Astrocyte (in vitro differentiated cells and primary cell): Measurements from ENCODE around the gene BMP10. TPM values are rescaled to one million over a fixed set of nuclear protein-coding genes. Genes with fewer than 3 reads are reported as not detected.

Experiments
- DNase-seq: peaks from one replicate; pipeline ENCODE4 v3.0.0-alpha.2; 2010; ENCODE audit warnings: low read depth
- FAIRE-seq: peaks from 2 replicates; lab custom pipeline; 2011; peaks lifted over from hg19 to GRCh38; lab: Jason Lieb, UNC
- H2AFZ ChIP-seq: 2 replicates; pipeline ENCODE4 v1.6.0; 2012; ENCODE audit warnings: low read depth, low read length, inconsistent platforms
- H3K27ac ChIP-seq: 2 replicates; pipeline ENCODE4 v1.5.1; 2011; ENCODE audit warnings: low read depth, low read length, inconsistent platforms
- H3K27me3 ChIP-seq: 2 replicates; pipeline ENCODE4 v1.6.0; 2011; ENCODE audit warnings: low read length, inconsistent platforms; ENCODE audit not compliant: insufficient read depth
- H3K36me3 ChIP-seq: 2 replicates; pipeline ENCODE4 v1.5.1; 2011; ENCODE audit warnings: low read length, inconsistent platforms; ENCODE audit not compliant: insufficient read depth
- H3K4me1 ChIP-seq: 2 replicates; pipeline ENCODE4 v1.5.1; 2011; ENCODE audit warnings: low read length, inconsistent platforms; ENCODE audit not compliant: insufficient read depth
- H3K4me2 ChIP-seq: 2 replicates; pipeline ENCODE4 v1.6.0; 2012; ENCODE audit warnings: low read length, inconsistent platforms
- H3K4me3 ChIP-seq: 2 replicates; pipeline ENCODE4 v1.5.1; 2011; ENCODE audit warnings: low read depth, mild to moderate bottlenecking, low read length, inconsistent platforms; ENCODE audit not compliant: insufficient read depth
- H3K79me2 ChIP-seq: 2 replicates; pipeline ENCODE4 v1.6.0; 2012; ENCODE audit warnings: mild to moderate bottlenecking, low read length, inconsistent platforms; ENCODE audit not compliant: insufficient read depth
- H3K9ac ChIP-seq: 2 replicates; pipeline ENCODE4 v1.6.0; 2012; ENCODE audit warnings: mild to moderate bottlenecking, low read length, inconsistent platforms
- H3K9me3 ChIP-seq: 2 replicates; pipeline ENCODE4 v1.5.1; 2012; ENCODE audit warnings: low read depth, mild to moderate bottlenecking, low read length, inconsistent platforms; ENCODE audit not compliant: insufficient read depth
- H4K20me1 ChIP-seq: 2 replicates; pipeline ENCODE4 v1.6.0; 2012; ENCODE audit warnings: low read length, inconsistent platforms; ENCODE audit not compliant: insufficient read depth
- H3K27ac Mint-ChIP-seq: one replicate; pipeline ENCODE4 v1.8.0; 2021; ENCODE audit warnings: mild to moderate bottlenecking, mixed read lengths; ENCODE audit not compliant: unreplicated experiment
- H3K27me3 Mint-ChIP-seq: one replicate; pipeline ENCODE4 v1.8.0; 2021; ENCODE audit warnings: low read depth, mixed read lengths; ENCODE audit not compliant: unreplicated experiment
- H3K36me3 Mint-ChIP-seq: one replicate; pipeline ENCODE4 v1.8.0; 2021; ENCODE audit warnings: low read depth, mixed read lengths; ENCODE audit not compliant: unreplicated experiment
- H3K4me1 Mint-ChIP-seq: one replicate; pipeline ENCODE4 v1.8.0; 2021; ENCODE audit warnings: low read depth, mixed read lengths; ENCODE audit not compliant: unreplicated experiment
- H3K4me3 Mint-ChIP-seq: one replicate; pipeline ENCODE4 v1.8.0; 2021; ENCODE audit warnings: mild to moderate bottlenecking, moderate library complexity, mixed read lengths; ENCODE audit not compliant: unreplicated experiment
- H3K9me3 Mint-ChIP-seq: one replicate; pipeline ENCODE4 v1.8.0; 2021; ENCODE audit warnings: mild to moderate bottlenecking, mixed read lengths; ENCODE audit not compliant: unreplicated experiment
- EZH2 ChIP-seq: IDR thresholded peaks from 2 replicates; pipeline ENCODE4 v1.6.1; 2012; ENCODE audit warnings: mild to moderate bottlenecking, low read length, inconsistent platforms; ENCODE audit not compliant: insufficient read depth
- total RNA-seq: library from RNA; stranded (reverse); gene quantifications from 2 replicates; pipeline ENCODE4 v1.2.1, GENCODE V29; 2021
- TF ChIP-seq, protein P1 (sequence below): IDR thresholded peaks from 2 replicates; pipeline ENCODE4 v1.5.1; 2011; ENCODE audit warnings: low read depth, mild to moderate bottlenecking, inconsistent platforms, low read length, moderate library complexity; ENCODE audit not compliant: insufficient read depth

BMP10 gene
- total RNA-seq, 1 donor from 2014 or later: not detected

DNA sequence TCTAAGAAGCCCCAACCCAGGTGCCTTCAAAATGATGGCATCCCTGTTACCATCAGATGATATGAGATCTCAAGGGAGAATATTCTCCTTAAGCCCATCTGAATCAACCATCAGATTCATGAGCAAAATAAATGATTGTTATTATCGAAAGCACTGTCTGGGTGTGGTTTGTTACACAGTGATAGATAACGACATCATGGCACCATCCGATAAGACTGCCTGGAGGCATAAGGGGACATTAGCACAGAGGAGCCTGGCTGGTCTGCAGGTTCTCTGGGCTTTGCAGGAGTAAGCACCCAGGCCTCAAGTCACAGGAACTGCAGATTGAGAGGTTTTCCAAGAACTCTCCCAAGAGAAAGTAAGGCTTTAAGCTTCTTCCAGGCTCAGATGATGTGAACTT, 15.6 kb downstream of the BMP10 start:
- Mint-ChIP-seq H3K4me3 (no peak overlapping the region), H3K36me3 (no peaks in the 10 kb centered on the region), H3K4me1 (peaks cover 5% of the 10 kb centered on the region), H3K9me3 (no peaks in the 10 kb centered on the region), H3K27ac (no peak overlapping the region), H3K27me3 (peaks cover 16% of the 10 kb centered on the region)
- Histone ChIP-seq H3K4me1 (no peaks in the 10 kb centered on the region), H3K4me2 (no peak overlapping the region), H3K36me3 (no peaks in the 10 kb centered on the region), H3K9me3 (no peaks in the 10 kb centered on the region), H3K4me3 (no peak overlapping the region), H4K20me1 (no peaks in the 10 kb centered on the region), H3K27me3 (peaks cover 25% of the 10 kb centered on the region), H3K9ac (no peak overlapping the region), H3K27ac (no peak overlapping the region), H3K79me2 (no peaks in the 10 kb centered on the region), H2AFZ (no peak overlapping the region)
- FAIRE-seq (no peak), DNase-seq (no peak)
- TF ChIP-seq EZH2: no peak
- TF ChIP-seq, protein P1, sequence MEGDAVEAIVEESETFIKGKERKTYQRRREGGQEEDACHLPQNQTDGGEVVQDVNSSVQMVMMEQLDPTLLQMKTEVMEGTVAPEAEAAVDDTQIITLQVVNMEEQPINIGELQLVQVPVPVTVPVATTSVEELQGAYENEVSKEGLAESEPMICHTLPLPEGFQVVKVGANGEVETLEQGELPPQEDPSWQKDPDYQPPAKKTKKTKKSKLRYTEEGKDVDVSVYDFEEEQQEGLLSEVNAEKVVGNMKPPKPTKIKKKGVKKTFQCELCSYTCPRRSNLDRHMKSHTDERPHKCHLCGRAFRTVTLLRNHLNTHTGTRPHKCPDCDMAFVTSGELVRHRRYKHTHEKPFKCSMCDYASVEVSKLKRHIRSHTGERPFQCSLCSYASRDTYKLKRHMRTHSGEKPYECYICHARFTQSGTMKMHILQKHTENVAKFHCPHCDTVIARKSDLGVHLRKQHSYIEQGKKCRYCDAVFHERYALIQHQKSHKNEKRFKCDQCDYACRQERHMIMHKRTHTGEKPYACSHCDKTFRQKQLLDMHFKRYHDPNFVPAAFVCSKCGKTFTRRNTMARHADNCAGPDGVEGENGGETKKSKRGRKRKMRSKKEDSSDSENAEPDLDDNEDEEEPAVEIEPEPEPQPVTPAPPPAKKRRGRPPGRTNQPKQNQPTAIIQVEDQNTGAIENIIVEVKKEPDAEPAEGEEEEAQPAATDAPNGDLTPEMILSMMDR: no peak

DNA sequence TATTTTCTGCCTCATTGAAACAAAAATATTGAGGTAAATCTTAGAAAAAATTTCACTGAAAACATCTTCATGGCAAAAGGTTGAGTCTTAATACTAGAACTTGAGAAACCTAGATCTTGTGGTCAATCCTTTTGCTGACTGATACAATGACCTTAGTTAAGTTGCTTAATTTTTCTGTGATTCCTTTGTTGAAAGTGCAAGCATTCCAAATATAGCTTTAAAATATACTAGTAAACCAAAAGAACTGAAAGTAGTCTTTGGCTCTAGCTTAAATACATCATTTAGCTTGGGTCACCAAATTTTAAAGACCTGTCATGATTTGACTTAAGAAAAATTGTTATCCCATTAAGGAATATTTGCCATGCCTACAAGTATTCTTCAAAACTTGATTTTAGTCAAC, 16.7 kb downstream of the BMP10 start:
- Histone ChIP-seq H3K27me3 (peaks cover 19% of the 10 kb centered on the region), H3K27ac (no peak overlapping the region), H2AFZ (no peak overlapping the region), H3K9me3 (no peaks in the 10 kb centered on the region), H4K20me1 (no peaks in the 10 kb centered on the region), H3K4me2 (no peak overlapping the region), H3K4me1 (no peaks in the 10 kb centered on the region), H3K79me2 (no peaks in the 10 kb centered on the region), H3K36me3 (no peaks in the 10 kb centered on the region), H3K9ac (no peak overlapping the region), H3K4me3 (no peak overlapping the region)
- H3K4me1 Mint-ChIP-seq: peaks cover 11% of the 10 kb centered on the region
- DNase-seq (no peak), FAIRE-seq (no peak)
- H3K27me3 Mint-ChIP-seq: peaks cover 11% of the 10 kb centered on the region
- no peaks in the 10 kb centered on the region for H3K9me3 Mint-ChIP-seq
- TF ChIP-seq, protein P1: no peak
- no peak for TF ChIP-seq EZH2
- no peak overlapping the region for H3K27ac Mint-ChIP-seq
- no peak overlapping the region for H3K4me3 Mint-ChIP-seq
- no peaks in the 10 kb centered on the region for H3K36me3 Mint-ChIP-seq

DNA sequence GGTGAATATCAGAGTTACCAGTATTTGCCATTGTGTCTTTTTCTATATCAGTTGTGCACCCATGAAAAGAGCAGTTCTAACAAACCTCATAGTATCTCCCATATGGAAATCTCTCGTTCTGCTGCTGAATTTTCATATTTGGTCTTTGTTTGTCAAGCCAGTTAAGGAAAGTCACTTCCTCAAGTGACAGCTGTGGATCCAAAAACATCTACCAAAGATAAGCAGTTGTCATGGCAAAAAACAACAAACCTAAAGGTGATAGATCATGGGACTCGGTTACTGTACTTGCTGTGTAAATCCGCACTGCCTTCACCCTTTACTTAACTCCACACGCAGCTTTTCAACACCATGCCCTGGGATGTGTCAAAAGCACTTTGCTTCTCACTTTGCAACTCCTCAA, 17.3 kb downstream of the BMP10 start:
- H3K27me3 ChIP-seq: peaks cover 13% of the 10 kb centered on the region
- no peak overlapping the region for H3K4me3 ChIP-seq
- H3K27ac Mint-ChIP-seq: no peak overlapping the region
- TF ChIP-seq, protein P1: no peak
- no peak for TF ChIP-seq EZH2
- no peaks in the 10 kb centered on the region for H3K9me3 Mint-ChIP-seq
- H3K4me1 ChIP-seq: no peaks in the 10 kb centered on the region
- no peak for FAIRE-seq
- H3K27me3 Mint-ChIP-seq: peaks cover 7% of the 10 kb centered on the region
- H3K36me3 ChIP-seq: no peaks in the 10 kb centered on the region
- DNase-seq: no peak
- peaks cover 11% of the 10 kb centered on the region for H3K4me1 Mint-ChIP-seq
- H3K36me3 Mint-ChIP-seq: no peaks in the 10 kb centered on the region
- H4K20me1 ChIP-seq: no peaks in the 10 kb centered on the region
- no peaks in the 10 kb centered on the region for H3K9me3 ChIP-seq
- H3K79me2 ChIP-seq: no peaks in the 10 kb centered on the region
- H3K27ac ChIP-seq: no peak overlapping the region
- no peak overlapping the region for H3K9ac ChIP-seq
- no peak overlapping the region for H3K4me2 ChIP-seq
- no peak overlapping the region for H3K4me3 Mint-ChIP-seq
- H2AFZ ChIP-seq: no peak overlapping the region
